Panc1 (cell line): ENCODE measurements around the gene ZNF236.

Source experiments
- POLR2AphosphoS5 ChIP-seq: IDR thresholded peaks from 2 replicates; pipeline ENCODE4 v1.6.1; 2012; ENCODE audit warnings: mild to moderate bottlenecking, low read depth, low read length, moderate library complexity
- TF ChIP-seq, protein P1 (sequence below): fragments of 450-650 bp; IDR thresholded peaks from 2 replicates; pipeline ENCODE4 v1.5.1; 2017; ENCODE audit warnings: mild to moderate bottlenecking

DNA sequence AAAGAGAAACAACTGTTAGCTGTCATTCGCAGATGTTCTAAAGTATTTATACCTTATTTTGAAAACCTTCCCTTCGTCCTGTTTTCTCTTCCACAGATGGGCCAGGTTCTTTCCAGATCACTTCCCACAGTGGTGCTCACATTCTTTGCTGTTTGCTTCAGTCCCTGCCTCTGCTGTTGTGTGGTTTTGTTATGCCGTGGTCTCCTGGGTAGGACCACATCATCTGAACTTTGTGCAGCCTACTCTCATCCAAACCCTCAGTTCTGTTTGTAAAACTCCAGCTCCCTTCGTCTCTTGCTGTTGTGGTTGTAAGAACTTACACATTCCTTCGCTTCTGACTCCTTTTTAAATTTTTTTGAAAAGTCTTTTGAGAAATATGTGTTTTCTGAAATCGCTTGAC is 38.1 kb downstream of the ZNF236 start:
- TF ChIP-seq POLR2AphosphoS5, result no peak
- TF ChIP-seq, protein P1, sequence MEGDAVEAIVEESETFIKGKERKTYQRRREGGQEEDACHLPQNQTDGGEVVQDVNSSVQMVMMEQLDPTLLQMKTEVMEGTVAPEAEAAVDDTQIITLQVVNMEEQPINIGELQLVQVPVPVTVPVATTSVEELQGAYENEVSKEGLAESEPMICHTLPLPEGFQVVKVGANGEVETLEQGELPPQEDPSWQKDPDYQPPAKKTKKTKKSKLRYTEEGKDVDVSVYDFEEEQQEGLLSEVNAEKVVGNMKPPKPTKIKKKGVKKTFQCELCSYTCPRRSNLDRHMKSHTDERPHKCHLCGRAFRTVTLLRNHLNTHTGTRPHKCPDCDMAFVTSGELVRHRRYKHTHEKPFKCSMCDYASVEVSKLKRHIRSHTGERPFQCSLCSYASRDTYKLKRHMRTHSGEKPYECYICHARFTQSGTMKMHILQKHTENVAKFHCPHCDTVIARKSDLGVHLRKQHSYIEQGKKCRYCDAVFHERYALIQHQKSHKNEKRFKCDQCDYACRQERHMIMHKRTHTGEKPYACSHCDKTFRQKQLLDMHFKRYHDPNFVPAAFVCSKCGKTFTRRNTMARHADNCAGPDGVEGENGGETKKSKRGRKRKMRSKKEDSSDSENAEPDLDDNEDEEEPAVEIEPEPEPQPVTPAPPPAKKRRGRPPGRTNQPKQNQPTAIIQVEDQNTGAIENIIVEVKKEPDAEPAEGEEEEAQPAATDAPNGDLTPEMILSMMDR, result no peak
